Stimulated activated CD4-positive, alpha-beta T cell treated with anti-CD3 and anti-CD28 coated beads, Interleukin-15, amount 100 ng/mL, for 48 hours (primary cell): Measurements from ENCODE around the gene PRKCQ.
"Not testable (repeated sequence)": the region's sequence is repeated elsewhere in the genome, so short reads cannot be mapped to it uniquely, and the experiment has no call there.

ENCODE experiments used
- DNase-seq, 2 donors: peaks; one replicate each; pipeline ENCODE4 v3.0.0-alpha.2; 2020; ENCODE audit warnings: low read depth in 2 of 2

Gene PRKCQ

GRCh38 chr10:6595499-6595898 is 15.4 kb upstream of the PRKCQ start:
- DNase-seq: no peak

DNA sequence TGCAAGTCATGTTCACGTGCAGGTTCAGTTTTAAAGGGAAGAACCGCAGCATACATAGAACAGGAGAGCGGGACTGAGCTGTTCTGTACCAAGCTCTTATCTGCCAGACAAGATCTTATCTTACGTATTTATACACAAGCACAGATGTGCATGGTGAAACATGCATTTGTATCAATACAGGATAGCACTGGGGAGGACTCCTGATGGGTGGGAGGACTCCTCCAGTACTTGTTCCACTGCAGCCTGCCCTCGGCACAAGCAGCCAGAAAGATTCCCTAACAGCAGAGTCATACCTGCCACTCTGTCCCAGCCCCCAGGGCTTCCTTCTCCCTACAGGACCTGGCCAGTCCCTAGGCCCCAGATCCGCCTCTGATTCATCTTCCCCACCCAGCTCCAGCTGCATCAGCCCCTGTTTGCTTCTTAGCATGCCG is 13.2 kb upstream of the PRKCQ start:
- DNase-seq: no peak

DNA sequence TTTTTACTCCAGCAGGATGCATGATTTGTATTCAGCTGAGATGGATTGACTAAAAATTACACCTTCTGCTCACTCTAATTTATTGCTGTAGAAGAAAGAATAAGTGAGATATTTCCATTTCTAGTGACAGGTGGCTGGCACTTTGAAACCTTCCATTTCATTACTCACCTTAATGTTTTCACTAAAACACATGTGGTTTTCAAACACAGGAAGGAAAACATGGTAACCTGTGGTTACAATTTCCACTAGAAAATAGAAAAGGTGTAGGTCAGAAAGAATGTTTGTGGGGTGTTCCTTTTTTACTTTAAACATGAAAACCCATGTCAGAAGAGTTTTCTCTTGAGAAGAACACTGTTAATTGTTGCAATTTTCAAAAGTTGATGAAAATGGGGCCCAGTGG is 12.0 kb upstream of the PRKCQ start:
- DNase-seq: no peak

DNA sequence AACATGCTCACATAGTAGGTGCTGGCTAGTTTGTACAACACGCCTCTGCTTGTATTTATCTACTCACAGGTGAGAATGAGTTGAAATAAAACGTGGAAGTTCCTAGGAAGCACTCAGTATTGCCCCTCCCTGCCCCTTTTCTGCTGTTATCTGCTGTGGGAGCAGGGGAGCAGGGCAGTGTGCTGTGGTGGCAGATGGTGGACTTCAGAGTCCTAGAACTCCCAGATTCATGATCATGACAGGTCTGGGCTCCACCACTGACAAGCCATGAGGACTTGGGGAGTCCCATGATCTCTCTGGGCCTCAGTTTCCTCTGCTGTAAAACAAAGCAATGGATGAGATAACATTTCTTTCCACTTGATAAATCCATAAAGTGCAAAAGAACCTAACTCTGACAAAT is 11.6 kb upstream of the PRKCQ start:
- no peak for DNase-seq

- DNase-seq: no peak
These were observed 10.0 kb upstream of the PRKCQ start for GRCh38 chr10:6590100-6590499.

- no peak for DNase-seq
These were observed 9.4 kb upstream of the PRKCQ start for GRCh38 chr10:6589287-6590094.

GRCh38 chr10:6588845-6589244 is 8.8 kb upstream of the PRKCQ start:
- no peak for DNase-seq

DNA sequence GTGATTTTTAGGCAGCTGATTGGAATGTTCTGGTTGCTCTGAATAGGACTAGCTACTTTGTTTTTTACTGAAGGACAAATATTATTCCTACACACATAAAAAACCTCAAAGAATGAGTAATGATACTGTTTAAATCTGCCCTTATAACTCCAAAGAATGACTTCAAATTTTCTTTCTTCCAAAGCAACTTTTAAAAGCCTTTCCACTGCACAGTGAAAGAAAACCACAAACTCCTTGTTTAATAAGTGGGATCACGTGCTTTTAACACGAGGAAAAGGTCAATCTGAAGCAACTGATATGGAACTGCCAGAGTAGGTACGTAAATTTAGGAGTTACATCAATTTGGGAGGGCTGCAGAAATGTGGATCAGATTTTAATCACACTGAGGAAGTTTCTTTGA is 8.0 kb upstream of the PRKCQ start:
- DNase-seq: no peak

GRCh38 chr10:6586501-6586900 is 6.4 kb upstream of the PRKCQ start:
- DNase-seq: no peak

DNA sequence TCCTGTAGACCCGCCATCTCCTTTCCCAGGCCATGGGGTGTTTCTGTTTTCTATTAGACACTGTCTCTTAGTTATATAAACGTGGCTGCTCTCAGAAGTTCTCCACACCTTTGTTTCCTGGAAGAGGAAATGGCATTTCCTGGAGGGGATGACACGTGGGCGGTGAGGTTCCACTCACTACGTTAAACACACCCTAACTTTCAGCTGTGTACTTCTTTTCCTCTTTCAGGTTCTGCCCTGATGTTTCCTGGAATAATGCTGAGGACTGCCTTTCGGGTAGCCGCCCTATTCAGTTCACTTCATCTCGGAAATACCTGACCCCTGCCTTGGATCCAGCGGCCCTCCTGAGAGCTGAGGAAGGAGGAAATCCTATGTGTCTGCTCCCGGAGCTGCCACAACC is 3.4 kb upstream of the PRKCQ start:
- DNase-seq: peak; percentile 59 to 78

- DNase-seq: not testable (repeated sequence)
These were observed 2.8 kb upstream of the PRKCQ start for GRCh38 chr10:6582913-6583312.

- no peak for DNase-seq
These were observed 2.2 kb upstream of the PRKCQ start for GRCh38 chr10:6582298-6582697.

GRCh38 chr10:6581778-6582228 is 1.7 kb upstream of the PRKCQ start:
- DNase-seq: no peak

GRCh38 chr10:6581223-6581622 is 1.1 kb upstream of the PRKCQ start:
- DNase-seq: not testable (repeated sequence)

- DNase-seq: peak; percentile 73 to 82
These were observed 378 bp upstream of the PRKCQ start for GRCh38 chr10:6580279-6581029.

DNA sequence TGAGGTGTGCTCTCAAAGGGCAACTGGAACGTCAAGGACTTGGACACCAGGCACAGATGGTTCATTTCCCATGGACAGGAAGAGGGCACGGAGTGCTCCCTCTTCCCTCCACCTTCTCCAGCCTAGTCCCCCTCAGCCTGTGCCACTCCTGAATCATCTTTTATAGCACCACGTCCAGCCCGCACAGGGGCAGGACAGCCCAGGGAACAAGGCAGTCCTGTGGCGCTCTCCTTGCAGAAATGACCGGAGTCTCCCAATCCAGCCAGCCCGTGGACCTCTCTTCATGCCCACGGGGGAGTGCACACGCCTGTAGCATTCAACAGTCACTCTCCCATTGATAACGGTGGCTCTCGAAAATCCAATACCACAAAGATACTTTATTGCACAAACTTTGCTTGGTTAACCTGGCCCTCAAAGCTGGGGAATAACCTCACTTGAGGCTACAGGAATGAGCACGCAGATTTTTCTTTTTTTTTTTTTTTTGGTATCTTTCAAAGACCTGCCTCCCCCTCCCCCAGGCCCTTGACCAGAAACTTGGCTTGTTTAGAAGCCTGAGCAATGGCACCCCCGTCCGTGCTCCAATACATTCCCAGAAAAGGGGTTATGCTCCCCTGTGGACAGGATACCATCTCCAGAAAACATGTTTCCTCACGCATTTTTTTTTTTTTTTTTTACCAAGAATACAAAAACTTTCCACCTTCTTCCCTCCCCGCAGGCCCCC is 733 bp downstream of the PRKCQ start:
- no peak for DNase-seq

DNA sequence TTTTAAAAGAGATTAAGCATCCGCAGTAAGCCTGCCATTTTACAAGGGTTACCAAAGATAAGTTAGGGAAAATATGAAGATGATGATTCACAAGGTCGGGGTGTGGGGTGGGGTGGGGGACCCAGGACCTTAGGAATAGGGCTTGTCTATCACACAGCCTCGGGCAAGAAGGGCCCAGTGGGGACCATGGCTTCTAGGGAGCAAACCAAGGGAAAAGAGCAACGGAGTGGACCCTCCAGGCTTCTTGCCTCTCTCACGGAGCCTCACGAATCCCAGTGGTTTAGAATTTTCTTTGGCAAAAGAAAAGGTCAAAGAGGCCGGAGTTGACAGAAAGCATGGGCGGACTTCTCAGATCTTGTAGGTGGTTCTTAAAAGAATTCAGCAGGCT is 1.3 kb downstream of the PRKCQ start:
- DNase-seq: no peak

GRCh38 chr10:6578251-6578771 is 1.8 kb downstream of the PRKCQ start:
- no peak for DNase-seq

- DNase-seq: no peak
These were observed 3.8 kb downstream of the PRKCQ start for GRCh38 chr10:6576326-6576725.

- DNase-seq: no peak
These were observed 5.4 kb downstream of the PRKCQ start for GRCh38 chr10:6574664-6575176.

- no peak for DNase-seq
These were observed 9.2 kb downstream of the PRKCQ start for GRCh38 chr10:6570893-6571292.

DNA sequence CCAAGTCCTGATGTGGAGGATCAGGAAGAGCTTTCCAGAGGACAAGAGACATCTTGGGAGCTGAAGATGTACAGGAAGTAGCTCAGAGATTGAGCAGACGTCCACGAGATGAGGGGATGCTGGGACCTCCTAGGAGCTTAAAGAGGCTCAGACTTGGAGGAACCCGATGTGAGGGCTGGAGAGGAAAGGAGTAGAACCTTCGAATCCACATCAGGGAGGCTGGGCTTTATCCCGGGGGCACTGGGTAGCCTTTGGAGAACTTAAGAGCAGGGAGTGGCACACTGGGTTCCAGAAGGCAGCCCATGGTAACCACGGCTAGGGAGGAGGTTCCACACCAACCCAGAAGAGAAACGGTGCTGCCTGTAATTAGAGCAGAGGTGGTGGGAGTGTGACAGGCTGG is 10.8 kb downstream of the PRKCQ start:
- DNase-seq: no peak
